OCI-LY3 (cell line): Measurements from ENCODE around the gene SLC39A13.

Experiments
- CTCF ChIP-seq: fragments of 200-600, 300-600 bp; sonication (generic); IDR thresholded peaks from 2 replicates; pipeline ENCODE4 v1.5.1; 2014; ENCODE audit warnings: antibody characterized with exemption, low read length, low read depth
- EZH2phosphoT487 ChIP-seq: fragments of 200-600 bp; shearing (Covaris generic); IDR thresholded peaks from 2 replicates; pipeline ENCODE4 v1.6.1; 2018; ENCODE audit warnings: antibody characterized with exemption, mixed run types, low read depth

- TF ChIP-seq CTCF (no peak), EZH2phosphoT487 (no peak)
Measured at GRCh38 chr11:47433157-47433556, 24.8 kb downstream of the SLC39A13 start.
